HL-60 (cell line): Measurements from ENCODE around the gene C16orf46.

Experiments
- POLR2AphosphoS5 ChIP-seq: IDR thresholded peaks from 2 replicates; pipeline ENCODE4 v1.6.1; 2012; ENCODE audit warnings: low read depth
- REST ChIP-seq: IDR thresholded peaks from 2 replicates; pipeline ENCODE4 v1.6.1; 2012; ENCODE audit warnings: low read depth; ENCODE audit not compliant: insufficient replicate concordance
- TF ChIP-seq, protein P1 (sequence below): IDR thresholded peaks from one replicate; pipeline ENCODE4 v1.5.1; 2011; ENCODE audit warnings: low read length, control low read depth, inconsistent platforms; ENCODE audit not compliant: insufficient read depth

DNA sequence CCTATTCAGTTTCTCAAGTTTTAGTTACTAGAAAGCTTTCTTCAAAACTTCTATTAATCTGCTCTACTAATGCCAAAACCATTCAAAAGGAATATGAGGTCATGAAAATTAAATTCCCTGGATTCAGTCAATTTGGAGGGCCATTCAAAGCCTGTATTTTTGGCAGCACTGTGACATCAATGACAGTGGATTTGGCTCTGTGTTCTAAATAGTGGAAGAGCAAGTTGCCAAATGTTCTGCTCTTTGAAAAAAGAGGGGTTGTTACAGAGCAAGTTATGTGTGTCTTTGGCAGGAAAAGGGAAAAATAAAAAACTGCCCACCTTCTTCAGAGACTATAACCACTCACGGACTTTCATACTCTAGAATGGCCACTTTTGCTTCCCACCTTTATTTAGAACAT lies 3.2 kb upstream of the C16orf46 start:
- TF ChIP-seq, protein P1, sequence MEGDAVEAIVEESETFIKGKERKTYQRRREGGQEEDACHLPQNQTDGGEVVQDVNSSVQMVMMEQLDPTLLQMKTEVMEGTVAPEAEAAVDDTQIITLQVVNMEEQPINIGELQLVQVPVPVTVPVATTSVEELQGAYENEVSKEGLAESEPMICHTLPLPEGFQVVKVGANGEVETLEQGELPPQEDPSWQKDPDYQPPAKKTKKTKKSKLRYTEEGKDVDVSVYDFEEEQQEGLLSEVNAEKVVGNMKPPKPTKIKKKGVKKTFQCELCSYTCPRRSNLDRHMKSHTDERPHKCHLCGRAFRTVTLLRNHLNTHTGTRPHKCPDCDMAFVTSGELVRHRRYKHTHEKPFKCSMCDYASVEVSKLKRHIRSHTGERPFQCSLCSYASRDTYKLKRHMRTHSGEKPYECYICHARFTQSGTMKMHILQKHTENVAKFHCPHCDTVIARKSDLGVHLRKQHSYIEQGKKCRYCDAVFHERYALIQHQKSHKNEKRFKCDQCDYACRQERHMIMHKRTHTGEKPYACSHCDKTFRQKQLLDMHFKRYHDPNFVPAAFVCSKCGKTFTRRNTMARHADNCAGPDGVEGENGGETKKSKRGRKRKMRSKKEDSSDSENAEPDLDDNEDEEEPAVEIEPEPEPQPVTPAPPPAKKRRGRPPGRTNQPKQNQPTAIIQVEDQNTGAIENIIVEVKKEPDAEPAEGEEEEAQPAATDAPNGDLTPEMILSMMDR, result no peak
- no peak for TF ChIP-seq POLR2AphosphoS5
- TF ChIP-seq REST, result no peak
